GM21390 (cell line): ENCODE results near the gene DPM3.
"Not testable (repeated sequence)": the region's sequence is repeated elsewhere in the genome, so short reads cannot be mapped to it uniquely, and the experiment has no call there.

ENCODE experiments used
- ATAC-seq: cut with Tn5 transposase; IDR thresholded peaks from one replicate; pipeline ENCODE4 v1.9.1; 2021; ENCODE audit not compliant: unreplicated experiment

Gene DPM3

GRCh38 chr1:155162631-155163030 is 22.3 kb upstream of the DPM3 start:
- not testable (repeated sequence) for ATAC-seq

GRCh38 chr1:155160128-155160527 is 19.8 kb upstream of the DPM3 start:
- no peak for ATAC-seq

- no peak for ATAC-seq
Observed at GRCh38 chr1:155158991-155159390, 18.7 kb upstream of the DPM3 start.

GRCh38 chr1:155155996-155156643 is 15.8 kb upstream of the DPM3 start:
- not testable (repeated sequence) for ATAC-seq

- no peak for ATAC-seq
Observed at GRCh38 chr1:155145491-155145890, 5.2 kb upstream of the DPM3 start.

GRCh38 chr1:155141749-155142148 is 1.4 kb upstream of the DPM3 start:
- no peak for ATAC-seq

GRCh38 chr1:155140630-155140953 is 261 bp upstream of the DPM3 start:
- no peak for ATAC-seq

GRCh38 chr1:155137154-155137949 is 3.0 kb downstream of the DPM3 start:
- no peak for ATAC-seq

- ATAC-seq: no peak
Observed at GRCh38 chr1:155136748-155137147, 3.6 kb downstream of the DPM3 start.

GRCh38 chr1:155135415-155136028 is 4.8 kb downstream of the DPM3 start, which contains the start of gene SLC50A1:
Gene SLC50A1, plus strand, starts transcription at chr1:155135852. Its CDS starts 60 bp downstream, at chr1:155135912.
- peak; percentile 68 for ATAC-seq

GRCh38 chr1:155134880-155135414 is 5.4 kb downstream of the DPM3 start:
- no peak for ATAC-seq

- no peak for ATAC-seq
Observed at GRCh38 chr1:155134322-155134721, 6.0 kb downstream of the DPM3 start.

- no peak for ATAC-seq
Observed at GRCh38 chr1:155133799-155134281, 6.5 kb downstream of the DPM3 start.

GRCh38 chr1:155131856-155132255 is 8.5 kb downstream of the DPM3 start:
- no peak for ATAC-seq

- ATAC-seq: no peak
Observed at GRCh38 chr1:155131285-155131684, 9.0 kb downstream of the DPM3 start.

- ATAC-seq: no peak
Observed at GRCh38 chr1:155130272-155131006, 9.9 kb downstream of the DPM3 start.

GRCh38 chr1:155128755-155129473 is 11.4 kb downstream of the DPM3 start:
- ATAC-seq: no peak

GRCh38 chr1:155127967-155128754 is 12.2 kb downstream of the DPM3 start:
- ATAC-seq: no peak

- ATAC-seq: no peak
Observed at GRCh38 chr1:155127105-155127966, 13.0 kb downstream of the DPM3 start, which contains the start of gene EFNA1. Gene EFNA1, plus strand, starts transcription at chr1:155127876. Its CDS starts 102 bp downstream, at chr1:155127978.
